ENCODE results near the gene FZD4.
"Not testable (repeated sequence)": the region's sequence is repeated elsewhere in the genome, so short reads cannot be mapped to it uniquely, and the experiment has no call there.

Gene FZD4

GRCh38 chr11:86955361-86956120, at the start of gene FZD4:
TSS of gene FZD4 (minus strand) at chr11:86955395. CDS start at chr11:86955085, 310 bp downstream.
- DNase-seq: peak; percentile 39

DNA sequence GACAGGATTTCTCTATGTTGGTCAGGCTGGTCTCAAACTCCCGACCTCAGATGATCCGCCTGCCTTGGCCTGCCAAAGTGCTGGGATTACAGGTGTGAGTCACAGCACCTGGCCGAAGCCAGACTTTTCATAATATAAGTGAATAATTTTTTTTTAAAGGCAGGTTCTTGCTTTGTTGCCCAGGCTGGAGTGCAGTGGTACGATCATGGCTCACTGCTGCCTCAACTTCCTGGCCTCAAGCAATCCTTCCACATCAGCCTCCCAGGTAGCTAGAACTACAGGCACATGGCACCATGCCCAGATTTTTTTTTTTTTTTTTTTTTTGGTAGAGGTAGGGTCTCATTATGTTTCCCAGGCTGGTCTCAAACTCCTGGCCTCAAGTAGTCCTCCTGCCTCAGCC, 49.1 kb upstream of the FZD4 start:
- not testable (repeated sequence) for DNase-seq

- DNase-seq: no peak
These were observed 47.7 kb upstream of the FZD4 start for GRCh38 chr11:87002918-87003317.

GRCh38 chr11:86999859-87000753, 44.9 kb upstream of the FZD4 start:
- DNase-seq: no peak

DNA sequence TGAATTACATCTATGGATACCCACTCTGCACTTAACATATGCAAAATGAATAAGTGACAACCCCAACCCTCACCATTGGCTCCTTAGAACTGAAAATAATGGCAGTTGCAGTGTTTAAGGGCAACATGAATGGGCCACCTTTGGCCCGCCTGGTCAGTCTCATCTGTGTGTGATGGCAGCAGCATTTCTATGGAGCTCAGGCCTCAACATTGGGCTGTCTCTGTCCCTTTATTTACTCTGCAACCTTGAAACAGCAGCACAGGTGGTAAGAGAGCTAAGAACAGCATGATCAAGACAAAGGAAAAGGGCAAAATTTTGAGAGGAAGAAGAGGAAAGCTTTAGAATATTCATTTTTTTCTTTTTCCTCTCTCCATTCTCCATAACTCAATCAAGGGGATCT, 44.2 kb upstream of the FZD4 start:
- DNase-seq: no peak

DNA sequence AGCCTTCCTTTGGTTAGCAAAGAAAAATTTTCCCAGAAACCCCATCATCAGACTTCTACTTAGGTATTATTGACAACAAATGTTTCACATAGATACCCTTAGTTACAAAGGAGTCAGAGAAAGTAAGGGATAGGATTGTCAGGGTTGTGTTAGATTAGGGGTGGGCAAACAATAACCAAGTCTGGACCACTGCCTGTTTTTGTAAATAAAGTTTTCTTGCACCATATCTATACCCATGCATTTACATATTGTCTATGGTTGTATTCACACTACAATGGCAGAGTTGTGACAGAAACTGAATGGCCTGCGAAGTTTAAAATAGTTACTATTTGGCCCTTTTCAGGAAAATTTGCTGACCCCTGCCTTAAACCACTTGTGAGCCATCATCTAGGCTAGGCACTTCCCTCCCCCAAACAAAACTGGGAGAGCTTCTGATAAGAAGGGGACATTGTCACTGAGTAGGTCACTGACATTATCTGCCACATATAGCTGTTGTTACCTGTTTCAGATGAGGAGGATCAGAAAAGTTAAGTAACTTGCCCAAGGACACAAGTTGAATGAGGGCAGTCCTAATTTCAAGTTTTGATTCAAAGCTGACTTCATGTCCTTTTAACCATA, 41.9 kb upstream of the FZD4 start:
- no peak for DNase-seq

DNA sequence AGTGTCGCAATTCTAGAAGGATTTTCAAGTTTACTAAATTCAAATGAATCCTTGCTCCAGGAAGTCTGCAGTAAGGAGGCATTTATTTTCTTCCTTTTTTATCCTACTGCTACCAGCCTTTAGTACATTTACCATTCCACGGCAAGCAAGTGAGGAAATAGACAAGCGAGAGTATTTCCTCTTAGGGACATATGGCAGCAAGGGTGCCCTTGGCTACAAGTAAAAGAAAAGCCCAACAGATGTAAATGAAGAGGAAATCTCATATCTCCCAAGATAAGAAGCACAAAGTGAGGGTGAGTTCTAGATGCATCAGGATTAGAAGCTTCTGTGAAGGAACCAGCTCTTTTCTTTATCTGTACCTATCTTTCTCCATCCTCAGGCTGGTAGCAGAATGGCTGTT, 37.8 kb upstream of the FZD4 start:
- no peak for DNase-seq

DNA sequence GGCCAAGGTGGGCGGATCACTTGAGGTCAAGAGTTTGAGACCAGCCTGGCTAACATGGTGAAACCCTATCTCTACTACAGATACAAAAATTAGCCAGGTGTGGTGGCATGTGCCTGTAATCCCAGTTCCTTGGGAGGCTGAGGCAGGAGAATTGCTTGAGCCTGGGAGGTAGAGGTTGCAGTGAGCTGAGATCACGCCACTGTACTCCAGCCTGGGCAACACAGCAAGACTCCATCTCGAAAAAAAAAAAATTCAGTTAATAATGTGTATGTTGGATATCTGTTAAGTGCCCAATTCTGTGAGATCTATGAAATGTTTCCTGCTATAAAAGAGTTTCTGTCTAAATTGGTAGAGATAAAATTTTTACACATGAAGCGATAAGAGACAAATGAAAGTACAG, 37.1 kb upstream of the FZD4 start:
- not testable (repeated sequence) for DNase-seq

DNA sequence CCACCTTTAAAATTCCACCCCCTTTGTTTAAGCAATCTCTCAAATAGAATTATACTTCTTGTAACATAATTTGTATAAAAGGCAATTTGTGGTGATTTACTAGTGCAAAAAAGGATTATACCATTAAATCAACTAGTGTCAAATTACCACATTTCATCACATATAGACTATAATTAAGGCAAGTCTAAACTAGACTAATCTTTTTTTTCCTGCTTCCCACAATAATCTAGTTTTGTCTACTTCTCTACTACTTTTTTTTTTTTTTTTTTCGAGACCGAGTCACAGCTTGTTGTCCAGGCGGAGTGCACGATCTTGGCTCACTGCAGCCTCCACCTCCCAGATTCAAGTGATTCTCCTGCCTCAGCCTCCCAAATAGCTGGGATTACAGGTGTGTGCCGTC, 36.1 kb upstream of the FZD4 start:
- DNase-seq: no peak

- DNase-seq: no peak
These were observed 35.3 kb upstream of the FZD4 start for GRCh38 chr11:86990515-86990914.

- no peak for DNase-seq
These were observed 34.8 kb upstream of the FZD4 start for GRCh38 chr11:86990031-86990430.

DNA sequence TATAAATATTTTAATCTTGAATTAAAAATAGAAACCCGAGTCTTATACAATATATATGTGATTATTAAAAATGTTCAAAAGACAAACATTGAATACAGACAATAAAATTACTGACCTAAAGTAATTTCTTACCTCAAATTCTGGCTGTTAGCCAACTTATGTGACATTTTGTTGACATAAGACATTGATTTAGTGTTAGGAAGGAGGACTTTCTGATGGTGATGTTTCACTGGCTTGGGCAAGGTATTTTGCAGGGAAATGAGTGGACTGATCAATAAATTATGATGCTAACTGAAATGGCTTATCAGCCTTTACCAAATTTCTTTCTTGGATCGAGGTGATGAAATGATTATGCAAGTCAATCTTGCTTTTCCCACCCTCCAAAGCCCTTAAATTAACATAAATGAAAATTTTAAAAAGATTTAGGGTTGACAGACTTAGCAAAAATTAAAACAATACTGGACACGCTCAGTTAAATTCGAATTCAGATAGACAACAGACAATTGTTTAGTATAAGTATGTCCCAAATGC, 33.2 kb upstream of the FZD4 start:
- no peak for DNase-seq

DNA sequence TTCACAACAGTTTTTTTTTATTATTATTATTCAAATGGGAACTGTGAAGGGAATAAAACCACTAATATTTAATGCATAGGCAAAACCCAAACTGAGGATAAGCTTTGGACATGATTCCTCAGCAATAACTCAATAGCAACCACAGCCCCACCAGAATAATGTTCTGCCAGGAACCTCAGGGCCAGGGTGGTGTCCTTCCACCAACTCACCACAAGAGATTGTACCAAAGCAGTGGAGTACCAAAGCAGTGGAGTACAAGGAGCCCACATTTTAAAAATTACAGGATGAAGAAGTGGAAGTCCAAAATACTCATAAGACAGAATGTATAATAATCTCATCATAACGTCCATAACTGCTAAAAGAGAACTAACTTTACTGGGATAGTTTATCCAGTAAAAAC, 32.5 kb upstream of the FZD4 start:
- DNase-seq: no peak

GRCh38 chr11:86984701-86985100, 29.5 kb upstream of the FZD4 start:
- no peak for DNase-seq

DNA sequence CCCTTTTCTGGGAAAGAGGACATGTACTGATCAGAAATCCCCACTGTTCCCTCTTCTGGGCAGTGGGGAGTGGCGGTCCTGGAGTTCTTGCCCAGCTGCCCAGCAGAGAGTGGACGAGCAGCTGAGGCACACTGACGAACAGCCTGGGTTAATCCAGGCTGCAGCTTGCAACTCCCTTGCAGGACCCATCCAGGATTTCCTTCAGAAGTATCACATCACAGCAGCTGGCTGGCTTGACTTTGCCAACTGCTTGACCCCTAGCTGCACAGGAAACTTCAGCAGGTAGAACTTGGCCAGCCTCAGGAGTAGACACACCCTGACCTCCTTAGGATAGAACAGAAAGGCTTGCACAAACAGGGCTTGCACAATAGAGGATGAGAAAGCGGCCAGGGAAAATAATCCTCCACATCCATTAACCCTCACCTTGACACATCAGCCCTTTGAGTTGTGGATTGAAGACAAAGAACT, 27.9 kb upstream of the FZD4 start:
- DNase-seq: no peak

DNA sequence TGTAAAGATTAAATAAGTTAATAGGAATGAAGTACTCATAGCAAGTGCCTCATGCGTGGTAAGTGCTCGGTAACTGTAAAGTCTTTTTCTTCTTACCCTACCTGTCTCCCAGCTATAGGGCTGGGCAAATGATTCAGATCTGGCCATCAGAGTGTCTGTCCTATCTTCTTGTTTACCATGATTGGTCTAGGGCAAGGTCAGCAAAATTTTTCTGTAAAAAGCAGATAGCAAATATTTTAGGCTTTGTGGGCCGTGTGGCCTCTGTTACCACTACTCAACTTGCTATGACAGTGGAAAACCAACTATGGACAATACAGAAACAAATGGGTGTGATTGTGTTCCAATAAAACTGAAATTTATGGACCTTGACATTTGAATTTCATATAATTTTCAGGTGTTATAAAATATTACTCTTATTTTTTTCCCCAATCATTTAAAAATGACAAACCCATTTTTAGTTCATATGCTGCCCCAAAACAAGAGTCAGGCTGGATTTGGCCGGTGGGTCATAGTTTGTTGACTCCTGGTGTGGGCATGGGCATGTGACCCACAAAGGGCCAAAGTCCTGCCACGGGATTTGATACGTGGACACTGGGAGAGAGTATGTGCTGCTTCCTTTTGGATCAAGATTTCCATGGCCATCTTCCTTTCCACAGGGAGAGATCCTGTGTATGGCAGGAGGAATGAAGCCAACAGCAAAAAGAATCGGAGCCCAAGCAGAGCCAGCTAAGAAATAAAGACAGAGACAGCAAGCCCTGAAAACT, 26.8 kb upstream of the FZD4 start:
- DNase-seq: no peak

- DNase-seq: no peak
These were observed 25.0 kb upstream of the FZD4 start for GRCh38 chr11:86980086-86980796.

- no peak for DNase-seq
These were observed 23.8 kb upstream of the FZD4 start for GRCh38 chr11:86978756-86979608.

DNA sequence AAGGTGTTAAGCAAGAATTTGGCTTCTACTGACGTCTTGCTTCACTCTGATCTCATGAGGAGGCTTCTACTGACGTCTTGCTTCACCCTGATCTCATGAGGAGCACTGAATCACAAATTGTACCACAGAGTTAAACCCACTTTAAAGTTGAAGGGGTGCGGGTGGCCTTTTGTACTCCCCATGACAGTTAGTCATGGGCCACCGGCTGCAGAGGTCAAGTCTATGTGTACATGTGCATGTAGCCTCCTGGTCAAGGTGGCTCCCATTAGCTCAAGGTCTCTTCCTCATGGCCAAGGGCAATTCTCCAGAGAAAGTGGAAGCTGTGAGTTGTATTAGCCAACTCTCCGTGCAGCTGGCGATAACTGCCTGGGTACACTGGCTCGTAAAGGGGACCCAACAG, 23.1 kb upstream of the FZD4 start:
- DNase-seq: no peak

GRCh38 chr11:86977441-86978050, 22.4 kb upstream of the FZD4 start:
- no peak for DNase-seq

All from activated naive CD4-positive, alpha-beta T cell treated with anti-CD3 and anti-CD28 coated beads, Interleukin-2, amount 50 U/mL, for 16 hours (primary cell).